Central memory CD4-positive, alpha-beta T cell (primary cell): ENCODE data around the gene STX18.

Experiments used
- DNase-seq: peaks from one replicate; pipeline ENCODE4 v3.0.0; 2022

STX18 gene

GRCh38 chr4:4395849-4396627 lies 145.8 kb downstream of the STX18 start:
- no peak for DNase-seq

- DNase-seq, result no peak
Observed at GRCh38 chr4:4395371-4395770, 146.5 kb downstream of the STX18 start.

DNA sequence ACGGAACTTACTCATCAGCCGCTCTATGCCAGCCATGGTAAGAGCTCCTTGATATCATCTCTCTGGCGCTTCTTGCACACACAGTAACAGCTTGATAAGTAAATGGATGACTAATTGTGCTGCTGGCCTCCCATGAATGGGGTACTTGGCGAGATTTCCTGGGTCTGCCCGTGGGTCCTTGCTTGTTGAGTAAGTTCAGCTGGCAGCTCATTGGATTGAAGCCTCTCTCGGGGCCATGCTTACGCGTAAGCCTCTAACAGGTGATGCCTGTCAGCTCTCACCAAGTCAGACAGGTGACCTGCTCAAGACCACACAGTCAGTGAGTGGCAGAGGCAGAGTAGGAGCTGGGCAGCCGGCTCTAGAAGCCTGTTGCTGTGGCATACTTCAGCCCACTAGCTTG lies 147.2 kb downstream of the STX18 start:
- no peak for DNase-seq

DNA sequence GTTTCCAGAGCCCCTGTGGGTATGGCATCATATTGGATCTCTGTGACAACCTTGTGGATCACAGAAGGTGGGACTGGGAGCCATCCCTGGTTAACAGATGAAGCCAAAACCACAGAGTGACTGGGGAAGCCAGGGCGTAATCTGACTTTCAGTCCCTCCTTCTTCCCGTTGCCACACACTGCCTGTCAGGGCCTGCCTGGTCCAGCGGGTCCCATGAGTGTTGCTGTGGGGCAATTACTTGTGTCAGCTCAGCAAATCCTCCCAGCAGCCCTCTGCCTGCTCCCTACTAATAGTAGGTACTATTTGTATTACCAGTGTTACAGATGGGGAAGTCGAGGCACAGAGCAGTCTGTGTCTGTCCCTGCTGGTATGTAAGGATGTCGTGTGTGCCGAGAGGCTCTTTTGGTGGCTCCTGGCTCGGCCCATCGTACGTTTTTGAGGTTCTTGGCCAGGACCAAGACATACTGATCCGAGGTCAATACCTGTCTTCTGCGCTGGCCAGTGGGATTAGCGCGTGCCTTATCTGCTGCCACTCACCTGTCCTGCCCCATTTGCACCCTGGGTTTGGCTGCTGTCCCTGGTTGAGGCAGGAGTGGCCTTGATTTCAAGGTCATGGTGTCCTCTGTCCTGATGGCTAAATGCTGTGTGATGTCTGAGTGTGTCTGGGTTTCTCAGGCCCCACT lies 149.2 kb downstream of the STX18 start:
- no peak for DNase-seq

DNA sequence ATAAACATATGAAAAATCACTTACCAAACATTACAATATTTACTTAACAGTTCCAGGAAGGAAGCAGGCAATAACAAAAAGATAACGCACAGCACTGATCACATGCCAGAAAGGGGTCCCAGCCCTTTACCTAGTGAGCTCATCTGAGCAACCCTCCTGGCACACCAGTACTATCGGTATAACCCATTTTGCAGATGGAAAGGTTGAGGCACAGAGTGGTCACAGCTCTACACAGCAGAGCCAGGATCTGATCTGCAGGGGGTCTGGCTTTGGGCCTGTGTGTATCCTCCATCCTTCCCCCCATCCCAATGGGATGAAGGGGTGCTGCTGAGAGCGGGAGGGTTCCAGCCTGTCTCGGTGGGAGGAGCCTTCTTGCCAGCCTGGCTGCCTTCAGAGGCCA lies 150.0 kb downstream of the STX18 start:
- no peak for DNase-seq

- DNase-seq, result no peak
Observed at GRCh38 chr4:4390515-4391240, 151.2 kb downstream of the STX18 start.

DNA sequence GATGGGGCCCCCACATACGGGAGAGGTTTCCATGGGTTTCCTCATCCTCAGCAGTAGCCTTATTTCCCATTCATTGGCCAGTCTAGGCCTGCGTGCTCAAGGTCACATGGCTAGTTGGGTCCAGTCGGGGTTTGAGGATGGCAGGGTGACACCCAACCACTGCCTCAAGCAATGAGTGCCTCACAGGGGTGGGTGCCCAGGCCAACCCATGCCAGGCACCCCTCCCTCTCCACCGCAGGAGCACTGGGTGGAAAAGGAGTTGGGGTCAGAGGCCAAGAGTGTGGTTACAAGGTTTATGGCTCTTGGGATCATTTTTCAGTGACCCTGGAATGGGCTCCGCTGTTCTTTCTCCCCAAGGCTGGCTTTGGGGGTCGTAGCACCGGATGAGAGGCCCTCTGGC lies 151.8 kb downstream of the STX18 start:
- no peak for DNase-seq

DNA sequence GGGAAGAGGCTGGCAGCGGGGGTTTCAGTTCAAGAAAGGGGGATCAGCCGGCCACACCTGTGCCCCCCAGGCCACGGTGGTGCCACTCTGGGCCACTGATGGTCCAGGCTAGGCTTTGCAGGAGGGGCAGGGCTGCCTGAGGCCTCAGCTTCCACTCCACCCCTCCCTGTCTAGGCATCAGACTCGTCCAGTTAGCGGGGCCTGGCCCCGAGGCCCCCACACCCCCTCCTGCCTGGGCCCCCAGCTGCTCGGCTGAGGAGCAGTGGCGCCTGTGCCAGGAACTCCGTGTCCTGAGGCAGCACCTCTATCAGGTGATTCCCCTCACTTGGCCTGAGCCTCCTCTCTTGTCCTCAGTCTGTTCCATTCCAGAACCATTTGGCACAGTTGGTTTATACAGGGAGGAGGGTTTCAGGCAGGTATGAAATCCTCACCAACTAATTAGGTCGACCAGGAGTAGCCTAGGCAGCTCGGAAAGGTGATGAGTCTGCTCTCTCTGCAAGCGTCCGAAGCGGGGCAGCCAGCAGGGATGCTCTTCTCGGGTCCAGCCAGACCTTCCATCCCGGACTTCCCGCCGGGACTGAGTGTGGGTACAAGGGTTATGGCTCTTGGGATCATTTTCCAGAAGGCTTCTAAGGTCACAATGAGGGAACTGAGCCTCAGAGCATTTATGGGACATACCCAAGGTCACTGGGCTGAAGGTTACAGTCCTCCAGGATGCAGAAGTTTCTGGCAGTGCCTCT lies 152.8 kb downstream of the STX18 start:
- no peak for DNase-seq

DNA sequence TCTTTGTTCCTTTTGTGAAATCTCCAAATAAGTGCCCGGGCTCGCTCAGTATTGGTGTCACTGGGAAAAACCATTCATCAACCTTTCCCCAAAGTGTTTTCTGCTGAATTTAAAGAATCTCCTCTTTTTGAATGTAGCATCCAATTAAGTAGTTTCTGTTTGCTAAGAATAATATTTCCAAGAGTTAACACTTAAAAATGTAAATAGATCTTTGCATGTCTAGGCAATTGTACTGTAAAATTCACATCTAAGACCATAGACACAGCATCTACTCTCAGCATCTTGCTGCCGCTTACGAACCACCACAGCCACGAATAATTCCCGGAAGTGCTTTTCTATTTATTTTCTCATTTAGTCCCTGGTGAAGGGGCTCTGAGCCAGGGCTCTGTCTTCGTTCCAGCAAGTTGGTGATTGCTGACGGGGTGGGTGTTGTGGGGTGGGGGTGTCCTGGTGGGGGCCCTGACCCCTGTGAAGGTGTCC lies 153.5 kb downstream of the STX18 start:
- no peak for DNase-seq

GRCh38 chr4:4387531-4388310 lies 154.1 kb downstream of the STX18 start:
- DNase-seq, result no peak

GRCh38 chr4:4386736-4387392 lies 155.0 kb downstream of the STX18 start, which contains the start of gene NSG1:
Gene NSG1 (plus strand): TSS chr4:4387102. CDS start chr4:4387630, 528 bp downstream.
- DNase-seq, result peak; percentile 51

GRCh38 chr4:4386296-4386735 lies 155.5 kb downstream of the STX18 start:
- DNase-seq, result peak; percentile 38

GRCh38 chr4:4385729-4386295 lies 156.0 kb downstream of the STX18 start:
- DNase-seq, result no peak

- DNase-seq, result peak; percentile 23
Observed at GRCh38 chr4:4384837-4385236, 157.0 kb downstream of the STX18 start.

DNA sequence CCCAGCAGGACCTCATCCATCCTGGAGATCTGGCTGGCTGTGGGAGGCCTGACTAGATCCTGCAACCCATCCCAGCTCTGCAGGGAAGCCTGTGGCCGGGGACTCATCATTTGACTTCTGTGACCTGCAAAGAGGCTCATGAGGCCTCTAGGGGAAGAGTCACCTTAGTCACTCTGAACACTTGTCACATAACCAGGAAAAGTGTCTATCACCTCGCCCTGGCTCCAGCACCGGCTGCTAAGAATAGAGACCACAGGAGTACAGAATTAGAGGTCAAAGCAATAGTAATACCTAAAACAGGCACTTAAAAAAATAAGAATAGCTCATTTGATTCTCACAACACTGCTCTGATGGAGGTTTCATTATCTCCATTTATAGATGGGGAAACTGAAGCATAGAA lies 158.8 kb downstream of the STX18 start:
- no peak for DNase-seq

DNA sequence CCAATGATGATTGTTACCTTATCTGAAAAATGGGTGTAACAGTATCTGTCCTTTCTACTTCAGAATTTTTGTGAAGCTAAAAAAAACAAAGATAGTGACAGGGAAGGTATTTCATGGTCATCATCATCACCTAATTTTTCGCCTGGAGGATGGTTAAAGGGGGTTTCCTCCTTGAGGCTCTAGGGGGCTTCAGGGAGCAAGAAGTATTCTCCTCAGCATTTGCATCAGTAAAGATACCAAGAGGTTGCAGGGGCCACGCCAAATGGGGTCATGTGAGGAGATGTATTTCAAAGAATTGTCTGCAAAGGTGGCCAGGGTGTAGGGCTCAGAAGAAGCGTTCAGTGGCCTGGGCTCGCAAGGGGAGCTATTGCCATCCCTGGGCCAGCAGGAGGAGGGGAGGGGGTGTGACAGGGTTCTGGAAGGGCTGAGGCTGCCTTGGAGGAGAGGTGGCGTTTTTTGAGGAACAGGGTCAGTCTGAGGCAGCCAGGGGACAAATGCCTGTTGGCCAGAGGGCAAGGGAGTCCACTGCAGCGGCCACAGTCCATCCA lies 162.2 kb downstream of the STX18 start:
- no peak for DNase-seq

GRCh38 chr4:4377732-4378460 lies 164.0 kb downstream of the STX18 start:
- no peak for DNase-seq

DNA sequence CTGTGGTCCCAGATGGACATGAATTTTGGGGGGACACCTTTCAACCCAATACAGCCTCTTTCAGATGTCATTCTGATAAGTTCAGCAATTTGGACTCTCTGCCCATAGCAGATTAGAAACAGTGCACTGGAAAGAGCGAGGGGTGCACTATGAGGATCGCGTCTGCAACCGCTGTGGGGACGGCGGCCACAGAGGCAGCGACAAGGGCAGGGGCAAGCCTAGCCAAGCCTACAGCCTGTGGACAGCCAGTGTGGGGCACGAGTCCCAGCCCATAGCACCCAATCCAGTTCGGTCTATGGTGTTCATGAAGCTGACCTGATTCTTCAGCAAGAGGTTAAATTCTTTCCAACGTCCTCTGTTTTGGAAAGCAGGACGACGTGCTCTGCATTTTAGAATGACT lies 164.7 kb downstream of the STX18 start:
- DNase-seq, result no peak

GRCh38 chr4:4376074-4376473 lies 165.8 kb downstream of the STX18 start:
- DNase-seq, result no peak
